Subcutaneous adipose tissue (tissue), 4 donors: ENCODE results near the gene ARPP19. TPM values are rescaled to one million over a fixed set of nuclear protein-coding genes. Genes with fewer than 3 reads are reported as not detected.

Experiments used
- CTCF ChIP-seq: fragments of 450-650 bp; IDR thresholded peaks from one replicate; pipeline ENCODE4 v1.5.1; 2016; ENCODE audit warnings: low read depth, mild to moderate bottlenecking, control low read depth, antibody characterized with exemption, moderate library complexity
- total RNA-seq, 4 donors: library from RNA; depleted of rRNA; stranded (reverse); fragments of >200 nt; gene quantifications; one replicate each; pipeline ENCODE4 v1.1.0, GENCODE V29; 2016

Gene ARPP19
- 100 to 1,000 TPM; 115 to 237 (median 147) TPM for total RNA-seq

DNA sequence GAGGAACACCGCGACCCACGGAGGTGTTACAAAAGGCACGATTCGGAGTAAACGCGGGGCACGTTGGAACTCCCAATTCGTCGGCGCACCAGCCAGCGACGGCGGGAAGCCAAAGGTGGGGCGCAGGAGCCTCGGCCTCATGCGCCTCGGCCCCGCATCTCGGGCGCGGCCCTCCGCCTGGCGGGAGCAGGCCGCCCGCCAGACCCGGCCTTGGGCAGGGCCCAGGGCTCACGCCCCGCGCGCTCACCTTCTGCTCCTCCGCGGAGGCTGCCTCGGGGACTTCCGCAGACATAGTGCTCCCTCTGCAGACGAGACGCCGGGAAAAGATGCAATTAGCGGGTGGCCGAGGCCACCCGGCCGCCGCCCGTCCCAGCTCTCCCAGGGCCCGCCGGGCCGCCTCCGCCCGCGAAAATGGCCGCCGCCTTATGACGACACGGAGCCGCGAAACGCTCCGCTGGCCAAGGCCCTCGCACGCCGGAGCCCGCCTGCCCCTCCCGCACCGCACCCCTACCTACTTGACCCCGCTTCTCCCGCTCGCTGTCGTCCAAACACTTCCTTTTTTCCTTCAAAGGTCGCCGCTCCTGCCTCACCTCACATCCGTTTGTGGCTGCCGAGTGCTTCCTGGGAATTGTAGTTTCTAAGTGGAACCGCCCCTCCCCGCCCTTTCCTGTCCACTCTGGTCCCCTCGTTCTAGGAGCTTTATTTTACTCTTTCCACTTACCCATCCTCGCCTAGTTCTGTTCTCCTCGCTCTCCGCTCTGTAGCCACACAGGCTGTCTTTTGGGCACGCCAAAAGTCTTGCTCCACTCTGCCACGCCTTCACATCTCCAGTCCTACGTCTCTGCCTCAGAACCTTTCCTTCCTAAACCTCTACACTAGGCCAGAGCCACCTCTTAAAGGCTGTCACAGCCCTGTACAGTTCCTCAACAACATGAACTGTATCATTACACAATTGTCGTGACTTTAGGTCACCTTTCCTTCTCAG lies at the start of gene ARPP19:
Gene ARPP19, minus strand, starts transcription at position 430 of the 985 bp plus-strand sequence. Its CDS starts 138 bp downstream, at position 292.
- TF ChIP-seq CTCF: no peak

GRCh38 chr15:52617026-52617425 lies 48.2 kb upstream of the ARPP19 start:
- no peak for TF ChIP-seq CTCF

DNA sequence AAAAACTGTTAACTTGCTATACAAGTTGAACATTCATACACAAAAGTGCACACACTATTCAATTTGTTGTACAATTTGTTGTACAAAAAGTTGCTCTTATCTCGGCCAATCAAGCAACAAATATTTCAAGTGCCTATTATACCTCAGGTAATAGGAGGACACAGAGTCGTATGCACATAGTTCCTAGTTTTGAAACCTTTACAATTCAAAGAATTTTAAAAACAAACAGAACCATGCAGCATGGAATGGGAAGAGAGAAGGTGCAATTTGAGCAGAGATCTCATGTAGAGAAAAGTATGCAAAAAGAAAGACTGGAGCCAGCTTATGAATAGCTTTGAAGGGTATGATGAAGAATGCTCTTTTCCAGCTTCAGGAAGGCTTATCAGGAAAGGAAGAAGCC lies 46.5 kb upstream of the ARPP19 start:
- no peak for TF ChIP-seq CTCF

DNA sequence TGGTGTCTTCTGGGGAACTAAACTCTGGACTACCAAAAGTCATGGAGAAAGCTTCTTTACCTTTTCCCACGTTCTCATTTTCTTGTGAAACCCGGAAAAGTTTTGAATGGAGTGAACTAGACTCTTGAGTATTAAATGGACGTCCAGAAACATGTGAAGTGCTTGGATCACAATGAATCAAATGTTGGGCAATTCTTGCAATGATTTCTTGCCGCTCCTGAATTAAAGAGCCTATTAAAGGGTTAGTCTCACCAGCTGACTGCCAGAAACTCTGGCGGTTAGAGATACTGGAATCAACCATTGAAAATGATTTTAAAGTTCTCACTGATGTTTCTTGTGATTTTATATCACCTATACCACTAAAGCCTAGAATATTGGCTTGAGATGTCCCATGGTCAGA lies 40.8 kb upstream of the ARPP19 start:
- no peak for TF ChIP-seq CTCF

- TF ChIP-seq CTCF: no peak
Observed at GRCh38 chr15:52584414-52584813, 15.6 kb upstream of the ARPP19 start.

DNA sequence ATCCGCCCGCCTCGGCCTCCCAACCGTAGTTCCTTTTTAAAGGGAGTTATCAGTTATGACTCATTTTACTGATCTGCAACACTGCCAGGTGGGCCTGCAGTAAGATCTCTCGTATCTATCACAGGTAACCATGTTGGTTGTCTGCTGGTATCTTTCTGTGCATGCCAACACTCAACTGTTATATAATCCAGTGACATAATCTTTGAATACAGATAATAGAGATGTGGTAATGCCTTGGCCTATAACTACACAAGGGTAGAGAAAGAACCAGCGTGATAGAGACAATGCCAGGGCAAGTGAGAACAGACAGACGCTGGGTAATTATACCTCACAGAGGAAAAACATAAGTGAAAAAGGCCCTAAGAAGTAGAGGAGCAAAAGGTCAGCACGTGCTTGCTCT lies 11.0 kb upstream of the ARPP19 start:
- TF ChIP-seq CTCF: no peak

GRCh38 chr15:52576692-52577091 lies 7.9 kb upstream of the ARPP19 start:
- TF ChIP-seq CTCF: no peak
